Fibroblast of the aortic adventitia (primary cell): ENCODE measurements around the gene PDE3B. TPM values are rescaled to one million over a fixed set of nuclear protein-coding genes. Genes with fewer than 3 reads are reported as not detected.
"Not testable (repeated sequence)": the region's sequence is repeated elsewhere in the genome, so short reads cannot be mapped to it uniquely, and the experiment has no call there.

ENCODE experiments used
- DNase-seq: peaks from one replicate; pipeline ENCODE4 v3.0.0-alpha.2; 2010; ENCODE audit warnings: low read depth
- H3K4me3 ChIP-seq: 2 replicates; pipeline ENCODE4 v1.5.1; 2011; ENCODE audit warnings: low read depth, mild to moderate bottlenecking, control low read depth, low read length, moderate library complexity
- total RNA-seq: library from RNA; depleted of rRNA; stranded (reverse); fragments of >200 nt; gene quantifications from 2 replicates; pipeline ENCODE4 v1.2.3, GENCODE V29; 2012; ENCODE audit warnings: low replicate concordance
- TF ChIP-seq, protein P1 (sequence below): IDR thresholded peaks from 2 replicates; pipeline ENCODE4 v1.5.1; 2011; ENCODE audit warnings: mild to moderate bottlenecking, low read length, control low read depth, inconsistent platforms; ENCODE audit not compliant: insufficient read depth

PDE3B gene
- total RNA-seq, 1 donor: 2.8 TPM

GRCh38 chr11:14677146-14677545 is 33.5 kb downstream of the PDE3B start:
- TF ChIP-seq, protein P1, sequence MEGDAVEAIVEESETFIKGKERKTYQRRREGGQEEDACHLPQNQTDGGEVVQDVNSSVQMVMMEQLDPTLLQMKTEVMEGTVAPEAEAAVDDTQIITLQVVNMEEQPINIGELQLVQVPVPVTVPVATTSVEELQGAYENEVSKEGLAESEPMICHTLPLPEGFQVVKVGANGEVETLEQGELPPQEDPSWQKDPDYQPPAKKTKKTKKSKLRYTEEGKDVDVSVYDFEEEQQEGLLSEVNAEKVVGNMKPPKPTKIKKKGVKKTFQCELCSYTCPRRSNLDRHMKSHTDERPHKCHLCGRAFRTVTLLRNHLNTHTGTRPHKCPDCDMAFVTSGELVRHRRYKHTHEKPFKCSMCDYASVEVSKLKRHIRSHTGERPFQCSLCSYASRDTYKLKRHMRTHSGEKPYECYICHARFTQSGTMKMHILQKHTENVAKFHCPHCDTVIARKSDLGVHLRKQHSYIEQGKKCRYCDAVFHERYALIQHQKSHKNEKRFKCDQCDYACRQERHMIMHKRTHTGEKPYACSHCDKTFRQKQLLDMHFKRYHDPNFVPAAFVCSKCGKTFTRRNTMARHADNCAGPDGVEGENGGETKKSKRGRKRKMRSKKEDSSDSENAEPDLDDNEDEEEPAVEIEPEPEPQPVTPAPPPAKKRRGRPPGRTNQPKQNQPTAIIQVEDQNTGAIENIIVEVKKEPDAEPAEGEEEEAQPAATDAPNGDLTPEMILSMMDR: no peak
- H3K4me3 ChIP-seq: no peak overlapping the region
- DNase-seq: no peak

- no peak overlapping the region for H3K4me3 ChIP-seq
- DNase-seq: no peak
- TF ChIP-seq, protein P1: no peak
These were observed 34.7 kb downstream of the PDE3B start for GRCh38 chr11:14678350-14678749.

GRCh38 chr11:14679662-14680061 is 36.1 kb downstream of the PDE3B start:
- DNase-seq: no peak
- TF ChIP-seq, protein P1: no peak
- no peak overlapping the region for H3K4me3 ChIP-seq

DNA sequence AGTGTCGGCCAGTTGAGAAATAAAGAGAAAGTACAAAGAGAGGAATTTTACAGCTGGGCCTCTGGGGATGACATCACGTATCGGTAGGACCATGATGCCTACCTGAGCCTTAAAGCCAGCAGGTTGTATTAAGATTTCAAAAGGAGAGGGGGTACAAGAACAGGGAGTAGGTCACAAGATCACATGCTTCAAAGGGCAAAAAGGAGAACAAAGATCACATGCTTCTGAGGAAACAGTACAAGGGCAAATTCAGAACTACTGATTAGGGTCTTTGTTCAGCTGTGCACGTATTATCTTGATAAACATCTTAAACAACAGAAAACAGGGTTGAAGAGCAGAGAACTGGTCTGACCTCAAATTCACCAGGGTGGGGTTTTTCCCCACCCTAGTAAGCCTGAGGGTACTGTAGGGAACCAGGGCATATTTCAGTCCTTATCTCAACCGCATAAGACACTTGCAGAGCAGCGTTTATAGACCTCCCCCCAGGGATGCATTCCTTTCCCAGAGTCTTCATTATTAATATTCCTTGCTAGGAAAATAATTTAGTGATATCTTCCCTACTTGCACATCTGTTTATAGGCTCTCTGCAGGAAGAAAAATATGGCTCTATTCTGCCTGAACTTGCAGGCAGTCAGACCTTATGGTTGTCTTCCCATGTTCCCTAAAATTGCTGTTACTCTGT is 40.8 kb downstream of the PDE3B start:
- DNase-seq, H3K4me3 ChIP-seq: not testable (repeated sequence)

DNA sequence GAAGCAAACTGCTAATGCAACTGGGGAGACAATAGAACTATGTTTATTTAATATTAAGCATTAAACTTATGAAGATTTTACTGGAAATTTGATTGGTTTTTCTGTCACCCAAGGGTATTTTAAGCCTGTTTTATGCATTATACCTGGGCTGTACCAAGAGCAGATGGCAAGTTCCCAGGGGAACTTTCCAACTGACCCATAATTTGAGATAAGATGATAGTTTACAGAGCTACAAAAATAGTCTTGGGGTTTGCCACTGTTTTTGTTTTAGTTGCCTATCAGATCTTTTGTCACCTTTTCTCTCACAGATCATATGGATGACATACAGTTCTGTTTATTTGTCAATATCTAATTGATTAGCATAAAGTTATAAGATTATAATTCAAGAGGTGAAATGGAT is 43.9 kb downstream of the PDE3B start:
- no peak overlapping the region for H3K4me3 ChIP-seq
- no peak for DNase-seq
- TF ChIP-seq, protein P1: no peak

GRCh38 chr11:14687943-14688627 is 44.5 kb downstream of the PDE3B start:
- no peak for DNase-seq
- TF ChIP-seq, protein P1: no peak
- H3K4me3 ChIP-seq: no peak overlapping the region

DNA sequence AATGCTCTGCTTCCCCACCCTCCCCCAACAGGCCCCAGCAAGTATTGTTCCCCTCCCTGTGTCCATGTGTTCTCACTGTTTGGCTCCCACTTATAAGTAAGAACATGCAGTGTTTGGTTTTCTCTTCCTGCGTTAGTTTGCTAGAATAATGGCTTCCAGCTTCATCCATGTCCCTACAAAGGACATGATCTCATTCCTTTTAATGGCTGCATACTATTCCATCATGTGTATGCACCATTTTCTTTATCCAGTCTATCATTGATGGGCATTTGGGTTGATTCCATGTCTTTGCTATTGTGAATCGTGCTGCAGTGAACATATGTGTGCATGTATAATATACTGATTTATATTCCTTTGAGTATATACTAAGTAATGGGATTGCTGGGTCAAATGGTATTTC is 52.1 kb downstream of the PDE3B start:
- DNase-seq, H3K4me3 ChIP-seq: not testable (repeated sequence)

GRCh38 chr11:14698771-14699170 is 55.2 kb downstream of the PDE3B start:
- no peak for DNase-seq
- TF ChIP-seq, protein P1: no peak
- H3K4me3 ChIP-seq: no peak overlapping the region
